DOHH2 (cell line): Measurements from ENCODE around the gene DTNB.

Experiments
- EZH2phosphoT487 ChIP-seq: fragments of 200-600 bp; sonication (generic); IDR thresholded peaks from 2 replicates; pipeline ENCODE4 v1.6.1; 2017; ENCODE audit warnings: borderline replicate concordance, mild to moderate bottlenecking, antibody characterized with exemption, low read length, moderate library complexity, mixed read lengths
- TF ChIP-seq, protein P1 (sequence below): fragments of 200-600 bp; sonication (generic); IDR thresholded peaks from one replicate; pipeline ENCODE4 v1.5.1; 2014; ENCODE audit warnings: antibody characterized with exemption, mild to moderate bottlenecking, low read depth, low read length; ENCODE audit not compliant: poor library complexity, severe bottlenecking

DNA sequence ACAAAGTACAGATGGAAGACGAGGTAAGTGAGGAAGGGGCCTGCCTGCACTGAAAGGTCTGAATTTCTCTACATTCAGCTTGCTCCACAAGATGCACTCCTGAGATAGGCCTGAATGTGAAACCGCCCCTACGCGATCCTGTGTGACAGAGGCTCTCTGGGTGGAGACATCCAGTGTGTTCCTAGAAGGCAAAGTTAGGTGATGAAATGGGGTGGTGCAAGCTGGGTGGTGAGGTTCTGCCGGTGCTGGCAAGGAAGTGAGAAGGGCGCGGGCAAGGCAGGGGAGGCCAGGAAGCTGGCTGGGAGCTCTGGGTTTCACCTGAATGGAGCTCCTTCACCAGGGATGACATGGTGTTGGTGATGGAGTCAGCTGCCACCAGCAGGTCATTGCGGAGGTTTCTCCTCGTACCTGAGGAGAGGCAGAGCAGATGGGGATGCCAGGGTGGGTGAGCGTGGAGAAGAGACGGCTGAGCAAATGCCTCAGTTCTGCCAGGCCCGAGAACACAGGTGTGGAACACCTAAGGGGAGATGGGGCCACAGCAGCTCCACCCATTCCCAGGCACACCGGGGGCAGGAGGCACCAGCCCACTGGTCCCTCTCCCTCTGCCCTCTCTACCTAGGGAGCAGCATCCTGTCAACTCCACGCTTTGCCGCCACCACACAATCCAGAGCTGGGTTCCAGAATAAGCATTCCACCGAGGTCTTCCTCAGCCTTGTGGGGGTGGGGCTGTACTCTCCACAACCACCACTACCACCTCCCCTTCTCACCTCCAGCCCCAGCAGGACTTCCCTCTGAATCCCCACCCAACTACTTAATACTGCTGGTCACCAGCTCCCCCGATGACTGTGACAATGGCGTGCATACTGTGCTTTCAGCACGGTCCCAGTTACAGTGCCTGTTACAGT lies 286.2 kb downstream of the DTNB start:
- TF ChIP-seq, protein P1, sequence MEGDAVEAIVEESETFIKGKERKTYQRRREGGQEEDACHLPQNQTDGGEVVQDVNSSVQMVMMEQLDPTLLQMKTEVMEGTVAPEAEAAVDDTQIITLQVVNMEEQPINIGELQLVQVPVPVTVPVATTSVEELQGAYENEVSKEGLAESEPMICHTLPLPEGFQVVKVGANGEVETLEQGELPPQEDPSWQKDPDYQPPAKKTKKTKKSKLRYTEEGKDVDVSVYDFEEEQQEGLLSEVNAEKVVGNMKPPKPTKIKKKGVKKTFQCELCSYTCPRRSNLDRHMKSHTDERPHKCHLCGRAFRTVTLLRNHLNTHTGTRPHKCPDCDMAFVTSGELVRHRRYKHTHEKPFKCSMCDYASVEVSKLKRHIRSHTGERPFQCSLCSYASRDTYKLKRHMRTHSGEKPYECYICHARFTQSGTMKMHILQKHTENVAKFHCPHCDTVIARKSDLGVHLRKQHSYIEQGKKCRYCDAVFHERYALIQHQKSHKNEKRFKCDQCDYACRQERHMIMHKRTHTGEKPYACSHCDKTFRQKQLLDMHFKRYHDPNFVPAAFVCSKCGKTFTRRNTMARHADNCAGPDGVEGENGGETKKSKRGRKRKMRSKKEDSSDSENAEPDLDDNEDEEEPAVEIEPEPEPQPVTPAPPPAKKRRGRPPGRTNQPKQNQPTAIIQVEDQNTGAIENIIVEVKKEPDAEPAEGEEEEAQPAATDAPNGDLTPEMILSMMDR, result no peak
- TF ChIP-seq EZH2phosphoT487, result no peak
